CD4-positive, alpha-beta memory T cell (primary cell): ENCODE measurements around the gene NODAL. TPM values are rescaled to one million over a fixed set of nuclear protein-coding genes. Genes with fewer than 3 reads are reported as not detected.
A peak's percentile ranks its signal among the peaks of the same experiment; 100 is the strongest.
"Not testable (repeated sequence)": the region's sequence is repeated elsewhere in the genome, so short reads cannot be mapped to it uniquely, and the experiment has no call there.

Source experiments
- CTCF ChIA-PET: fragments of 350-600 bp; sonication (Branson Sonifier 250); formaldehyde crosslinking; loops from one replicate; lab custom pipeline; 2021; ENCODE audit warnings: inconsistent platforms; ENCODE audit not compliant: partially characterized antibody; lab: Charles Lee
- POLR2A ChIA-PET: fragments of 350-600 bp; sonication (Branson Sonifier 250); formaldehyde crosslinking; loops from one replicate; lab custom pipeline; 2021; ENCODE audit not compliant: partially characterized antibody; lab: Charles Lee
- DNase-seq, 5 donors: peaks; one replicate each; pipeline versions ENCODE4 v3.0.0 to v3.0.0-alpha.2; 2020 to 2022; ENCODE audit warnings: mixed read lengths in 1 of 5
- H3K27ac ChIP-seq: one replicate; pipeline ENCODE4 v1.7.0; 2013; ENCODE audit warnings: low read depth, low read length
- H3K27me3 ChIP-seq: 2 replicates; pipeline ENCODE4 v1.7.0; 2013; ENCODE audit warnings: mild to moderate bottlenecking, low read length, moderate library complexity; ENCODE audit not compliant: insufficient read depth
- H3K36me3 ChIP-seq: 2 replicates; pipeline ENCODE4 v1.7.0; 2013; ENCODE audit warnings: mild to moderate bottlenecking, low read length, moderate library complexity; ENCODE audit not compliant: insufficient read depth
- H3K4me1 ChIP-seq: 2 replicates; pipeline ENCODE4 v1.7.0; 2013; ENCODE audit warnings: mild to moderate bottlenecking, low read length, moderate library complexity; ENCODE audit not compliant: insufficient read depth
- H3K4me3 ChIP-seq, 2 donors: one replicate each; pipeline ENCODE4 v1.7.0; 2013; ENCODE audit warnings: low read length in 2 of 2, mild to moderate bottlenecking in 1 of 2
- H3K9me3 ChIP-seq, 2 donors: one replicate each; pipeline ENCODE4 v1.7.0; 2013; ENCODE audit warnings: low read length in 2 of 2, control low read depth in 1 of 2; ENCODE audit not compliant: control insufficient read depth in 1 of 2
- H3K27ac Mint-ChIP-seq, 7 donors: one replicate each; pipeline ENCODE4 v1.8.0; 2020 to 2021; ENCODE audit warnings: mixed read lengths in 7 of 7, mild to moderate bottlenecking in 6 of 7, inconsistent platforms in 3 of 7, moderate library complexity in 3 of 7
- H3K27me3 Mint-ChIP-seq, 2 donors: one replicate each; pipeline ENCODE4 v1.8.0; 2020 to 2021; ENCODE audit warnings: mixed read lengths in 2 of 2
- H3K36me3 Mint-ChIP-seq, 2 donors: one replicate each; pipeline ENCODE4 v1.8.0; 2020 to 2021; ENCODE audit warnings: mixed read lengths in 2 of 2, inconsistent platforms in 1 of 2, mild to moderate bottlenecking in 1 of 2
- H3K4me1 Mint-ChIP-seq, 4 donors: one replicate each; pipeline ENCODE4 v1.8.0; 2020 to 2021; ENCODE audit warnings: mixed read lengths in 4 of 4, mild to moderate bottlenecking in 1 of 4
- H3K4me3 Mint-ChIP-seq, 8 donors: one replicate each; pipeline ENCODE4 v1.8.0; 2020 to 2021; ENCODE audit warnings: mixed read lengths in 8 of 8, mild to moderate bottlenecking in 7 of 8, moderate library complexity in 6 of 8, inconsistent platforms in 3 of 8
- H3K9me3 Mint-ChIP-seq, 8 donors: one replicate each; pipeline ENCODE4 v1.8.0; 2020 to 2021; ENCODE audit warnings: mixed read lengths in 8 of 8, mild to moderate bottlenecking in 5 of 8, inconsistent platforms in 3 of 8, moderate library complexity in 1 of 8
- intact Hi-C: fragments of 100-400 bp; cut with micrococcal nuclease; formaldehyde crosslinking; loops from one replicate; pipeline ENCODE4 v1.15.1; 2023
- polyA plus RNA-seq, 2 donors: library from polyadenylated mRNA; unstranded; fragments of 300-500 nt; fragmentation: Illumina TruSeq; gene quantifications; one replicate each; pipeline ENCODE4 v1.2.3, GENCODE V29; 2021
- total RNA-seq, 2 experiments: library from RNA; stranded (reverse); gene quantifications; one replicate each; pipeline ENCODE4 v1.2.3, GENCODE V29; 2021

Gene NODAL
- total RNA-seq (not detected), polyA plus RNA-seq (under 1 TPM in 1 of 2 donors, not detected in 1; 0.19 TPM)

DNA sequence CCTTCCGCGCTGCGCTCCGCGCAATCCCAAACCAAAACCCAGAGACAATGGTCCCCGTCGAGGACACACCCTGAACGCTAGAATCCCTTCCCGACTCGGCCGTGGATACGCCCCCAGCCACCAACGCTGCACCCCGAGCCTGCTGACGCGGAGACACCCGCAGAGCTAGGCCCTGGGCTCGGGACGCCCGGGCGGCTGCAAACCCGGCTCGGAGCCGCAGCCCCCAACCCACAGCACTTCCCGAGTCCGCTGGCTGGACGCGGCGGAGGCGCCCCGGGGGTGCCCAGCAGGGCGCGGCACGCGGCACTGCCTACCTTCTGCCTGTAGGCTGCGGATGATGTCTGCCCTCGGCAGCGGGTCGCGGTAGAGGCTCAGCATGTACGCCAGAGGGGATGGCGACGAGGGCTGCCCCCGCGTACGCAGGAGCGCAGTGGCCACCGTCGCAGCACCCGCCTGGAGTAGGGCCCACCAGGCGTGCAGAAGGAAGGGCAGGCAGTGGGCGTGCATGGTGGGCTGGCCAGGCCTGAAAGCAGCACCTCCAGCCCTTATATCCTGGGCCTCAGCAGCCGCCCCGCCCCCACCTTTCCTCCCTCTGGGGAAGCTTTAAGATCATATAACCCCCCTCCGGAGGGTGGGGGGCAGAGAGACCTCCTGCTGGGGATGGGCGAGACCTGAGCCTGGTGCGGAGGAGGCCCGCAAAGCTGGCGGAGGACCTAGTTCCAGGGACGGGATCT is at the start of gene NODAL:
NODAL (minus strand) TSS at position 521 of the 734 bp plus-strand sequence; CDS start at position 507, 14 bp downstream.
- peaks cover 29 to 35% of the 10 kb centered on the region in 2 donors for H3K27me3 Mint-ChIP-seq
- ChIA-PET POLR2A (interaction anchor here (1.9 kb wide), 1 partner anchor 36 kb away, joined by 7 read pairs; no protein-coding TSS in a partner anchor), CTCF (interaction anchor here (1.0 kb wide), 1 partner anchor 32 kb away, joined by 3 read pairs; no protein-coding TSS in a partner anchor)
- Histone ChIP-seq H3K27ac (no peak within 1 kb of the TSS), H3K36me3 (no peaks in the 10 kb centered on the region), H3K4me3 (peak within 1 kb of the TSS; percentile 17 to 35), H3K9me3 (no peaks in the 10 kb centered on the region), H3K4me1 (peaks cover 18% of the 10 kb centered on the region), H3K27me3 (peaks cover 29% of the 10 kb centered on the region)
- intact Hi-C loops = no loop called here
- H3K4me1 Mint-ChIP-seq = peaks cover 7 to 26% (median 15%) of the 10 kb centered on the region in 4 donors
- H3K36me3 Mint-ChIP-seq = no peaks in the 10 kb centered on the region
- H3K9me3 Mint-ChIP-seq = no peaks in the 10 kb centered on the region
- peak within 1 kb of the TSS in 1 of 7 donors; percentile 57 for H3K27ac Mint-ChIP-seq
- peak within 1 kb of the TSS; percentile 71 to 90 (median 80) for H3K4me3 Mint-ChIP-seq
- peak in 3 of 5 donors; percentile 13 to 20 (median 15) for DNase-seq

DNA sequence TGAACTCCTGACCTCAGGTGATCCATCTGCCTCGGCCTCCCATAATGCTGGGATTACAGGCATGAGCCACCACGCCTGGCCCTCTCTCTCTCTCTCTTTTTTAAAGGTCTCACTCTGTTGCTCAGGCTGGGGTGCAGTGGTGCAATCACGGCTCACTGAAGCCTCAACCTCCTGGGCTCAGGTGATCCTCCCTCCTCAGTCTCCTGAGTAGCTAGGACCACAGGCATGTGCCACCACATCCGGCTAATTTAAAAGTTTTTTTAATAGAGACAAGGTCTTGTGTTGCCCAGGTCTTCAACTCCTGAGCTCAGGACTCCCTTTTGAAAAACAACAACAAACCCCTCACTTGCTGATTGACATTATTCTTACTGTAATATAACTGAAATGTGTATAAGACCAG is 48.7 kb upstream of the NODAL start:
- DNase-seq = no peak
- Histone ChIP-seq H3K27ac (no peak overlapping the region), H3K4me1 (peaks cover 6% of the 10 kb centered on the region), H3K9me3 (no peaks in the 10 kb centered on the region), H3K36me3 (no peaks in the 10 kb centered on the region), H3K27me3 (no peaks in the 10 kb centered on the region), H3K4me3 (no peak overlapping the region)
- Mint-ChIP-seq H3K4me1 (peaks cover 6 to 17% (median 8%) of the 10 kb centered on the region in 4 donors), H3K4me3 (no peak overlapping the region), H3K27me3 (peaks cover 0 to 2% of the 10 kb centered on the region in 2 donors), H3K27ac (no peak overlapping the region), H3K9me3 (no peaks in the 10 kb centered on the region), H3K36me3 (no peaks in the 10 kb centered on the region)
- intact Hi-C loops = no loop called here
- CTCF ChIA-PET = no interaction called here
- POLR2A ChIA-PET = no interaction called here

GRCh38 chr10:70487824-70488223 is 46.3 kb upstream of the NODAL start:
- Histone ChIP-seq H3K4me1 (no peaks in the 10 kb centered on the region), H3K9me3 (no peaks in the 10 kb centered on the region), H3K4me3 (no peak overlapping the region), H3K27me3 (no peaks in the 10 kb centered on the region), H3K36me3 (no peaks in the 10 kb centered on the region), H3K27ac (no peak overlapping the region)
- no peak for DNase-seq
- no peaks in the 10 kb centered on the region for H3K9me3 Mint-ChIP-seq
- intact Hi-C loops = no loop called here
- peaks cover 0 to 2% of the 10 kb centered on the region in 2 donors for H3K27me3 Mint-ChIP-seq
- no peaks in the 10 kb centered on the region for H3K36me3 Mint-ChIP-seq
- ChIA-PET POLR2A (no interaction called here), CTCF (interaction anchor here (1.3 kb wide), 1 partner anchor 26 kb away, joined by 4 read pairs; no protein-coding TSS in a partner anchor)
- no peak overlapping the region for H3K27ac Mint-ChIP-seq
- H3K4me1 Mint-ChIP-seq = no peaks in the 10 kb centered on the region
- H3K4me3 Mint-ChIP-seq = no peak overlapping the region

DNA sequence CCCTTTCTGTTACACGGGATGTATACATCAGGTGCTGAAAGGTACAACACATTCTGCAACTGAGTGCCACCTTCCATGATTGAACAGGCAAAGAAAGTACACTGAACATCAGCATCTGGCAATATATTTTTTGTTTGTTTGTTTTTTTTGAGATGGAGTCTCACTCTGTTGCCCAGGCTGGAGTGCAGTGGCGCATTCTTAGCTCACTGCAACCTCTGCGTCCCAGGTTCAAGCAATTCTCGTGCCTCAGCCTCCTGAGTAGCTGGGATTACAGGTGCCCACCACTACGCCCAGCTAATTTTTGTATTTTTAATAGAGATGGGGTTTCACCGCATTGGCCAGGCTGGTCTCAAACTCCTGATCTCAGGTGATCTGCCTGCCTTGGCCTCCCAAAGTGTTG is 42.4 kb upstream of the NODAL start:
- H3K36me3 ChIP-seq, H3K9me3 ChIP-seq, CTCF ChIA-PET, H3K27ac Mint-ChIP-seq, H3K27me3 Mint-ChIP-seq, H3K36me3 Mint-ChIP-seq, H3K4me3 Mint-ChIP-seq, DNase-seq, H3K4me3 ChIP-seq, H3K9me3 Mint-ChIP-seq, intact Hi-C loops, H3K27me3 ChIP-seq, H3K27ac ChIP-seq: not testable (repeated sequence)
- POLR2A ChIA-PET = interaction anchor here (1.6 kb wide), 1 partner anchor 80 kb away, joined by 3 read pairs; the partner anchor contains the start of gene EIF4EBP2
- peaks cover 22% of the 10 kb centered on the region for H3K4me1 ChIP-seq
- peaks cover 13 to 27% (median 21%) of the 10 kb centered on the region in 4 donors for H3K4me1 Mint-ChIP-seq

DNA sequence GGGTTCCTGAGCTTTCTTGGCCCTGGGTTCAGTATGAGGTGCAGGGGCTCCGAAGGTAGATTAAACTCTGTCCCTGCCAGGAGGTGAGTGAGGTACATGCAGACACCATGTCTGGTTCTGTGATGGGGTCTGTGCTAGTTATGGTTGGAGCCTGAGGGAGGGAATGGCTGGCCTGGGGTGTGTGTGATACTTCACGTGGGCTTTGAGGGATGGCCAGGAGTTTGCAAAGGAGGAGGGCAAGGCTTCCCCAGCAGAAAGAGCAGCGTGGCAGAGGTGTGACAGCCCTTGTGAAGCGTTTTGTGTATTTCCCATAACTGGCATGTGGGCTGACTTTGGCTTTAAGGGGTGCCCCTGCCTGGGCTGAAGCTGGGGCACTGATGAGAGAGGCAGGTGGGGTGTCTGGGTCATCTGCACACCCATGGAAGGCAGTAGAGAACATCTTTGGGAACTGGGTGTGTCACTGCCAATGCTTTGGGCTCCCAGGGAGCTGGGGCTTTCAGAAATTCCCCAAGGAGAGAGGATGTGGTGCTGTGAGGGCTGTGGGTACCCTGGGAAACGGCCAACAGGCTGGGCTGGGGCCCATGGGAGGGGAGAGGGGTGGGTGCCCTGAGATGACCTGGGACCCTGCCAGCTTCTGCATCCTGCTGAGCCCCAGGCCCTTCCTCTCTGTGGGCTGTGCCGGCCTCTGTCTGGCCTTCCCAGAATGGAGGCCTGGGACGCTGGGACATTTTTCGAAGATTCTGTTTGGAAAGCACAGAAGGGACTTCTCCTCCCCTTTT is 41.7 kb upstream of the NODAL start:
- Histone ChIP-seq H3K27ac (no peak overlapping the region), H3K4me3 (no peak overlapping the region), H3K9me3 (no peaks in the 10 kb centered on the region), H3K36me3 (no peaks in the 10 kb centered on the region), H3K4me1 (peaks cover 27% of the 10 kb centered on the region), H3K27me3 (no peaks in the 10 kb centered on the region)
- ChIA-PET CTCF (no interaction called here), POLR2A (no interaction called here)
- no peak for DNase-seq
- intact Hi-C loops = no loop called here
- Mint-ChIP-seq H3K36me3 (no peaks in the 10 kb centered on the region), H3K4me1 (peaks cover 13 to 27% (median 21%) of the 10 kb centered on the region in 4 donors), H3K27me3 (peaks cover 0 to 1% of the 10 kb centered on the region in 2 donors), H3K4me3 (no peak overlapping the region), H3K9me3 (no peaks in the 10 kb centered on the region), H3K27ac (no peak overlapping the region)

DNA sequence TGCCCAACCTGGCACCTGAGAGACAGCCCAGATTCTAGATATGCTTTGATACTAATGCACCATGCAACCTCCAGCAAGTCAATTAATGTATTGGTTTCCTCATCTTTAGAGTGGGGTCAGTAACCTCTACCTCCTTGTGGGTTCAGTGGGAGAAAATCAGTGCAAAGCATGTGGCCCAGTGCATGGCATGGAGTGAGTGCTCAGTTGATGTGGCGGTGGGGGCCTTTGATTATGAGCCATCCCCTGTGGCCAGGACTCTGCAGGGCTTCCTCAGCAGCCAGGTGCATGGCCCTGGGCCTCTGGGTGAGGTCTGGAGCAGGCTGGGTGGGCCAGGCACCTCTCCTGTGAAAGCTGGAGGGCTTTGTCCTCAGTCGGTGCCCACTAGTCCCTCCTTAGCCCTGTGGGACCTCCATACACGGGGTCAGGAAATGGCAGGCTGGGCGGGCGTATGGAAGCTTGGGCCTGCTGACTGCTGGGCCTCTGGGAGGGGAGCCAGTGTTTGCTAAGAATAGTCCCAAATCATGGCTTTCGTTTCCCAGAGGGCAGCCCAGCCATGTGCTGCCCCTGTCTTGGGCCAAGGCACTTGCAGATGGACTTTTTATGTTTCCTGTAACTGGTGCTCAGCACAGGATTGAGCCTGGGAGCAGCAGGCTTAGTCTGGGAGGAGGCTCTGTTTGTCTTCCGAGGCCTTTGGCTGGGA is 40.5 kb upstream of the NODAL start:
- Mint-ChIP-seq H3K9me3 (no peaks in the 10 kb centered on the region), H3K4me3 (peak overlapping the region in 1 of 8 donors; percentile 30), H3K4me1 (peaks cover 20 to 39% (median 31%) of the 10 kb centered on the region in 4 donors), H3K27me3 (peaks cover 0 to 1% of the 10 kb centered on the region in 2 donors), H3K27ac (no peak overlapping the region), H3K36me3 (no peaks in the 10 kb centered on the region)
- H3K27ac ChIP-seq = no peak overlapping the region
- ChIA-PET POLR2A (no interaction called here), CTCF (no interaction called here)
- no peak for DNase-seq
- H3K4me3 ChIP-seq = no peak overlapping the region
- no peaks in the 10 kb centered on the region for H3K9me3 ChIP-seq
- H3K4me1 ChIP-seq = peaks cover 39% of the 10 kb centered on the region
- intact Hi-C loops = no loop called here
- H3K36me3 ChIP-seq = no peaks in the 10 kb centered on the region
- no peaks in the 10 kb centered on the region for H3K27me3 ChIP-seq
